Lower leg skin (tissue), 3 donors: ENCODE results near the gene CEACAM6.

Experiments
- POLR2A ChIP-seq, 2 donors: fragments of 450-650 bp; IDR thresholded peaks; one replicate each; pipeline ENCODE4 v1.6.1; 2016 to 2017; ENCODE audit warnings: antibody characterized with exemption in 2 of 2, mild to moderate bottlenecking in 1 of 2, moderate library complexity in 1 of 2
- TF ChIP-seq, protein P1 (sequence below), 3 donors: fragments of 450-650 bp; IDR thresholded peaks; one replicate each; pipeline ENCODE4 v1.5.1; 2016; ENCODE audit warnings: antibody characterized with exemption in 3 of 3, mild to moderate bottlenecking in 3 of 3, moderate library complexity in 2 of 3

DNA sequence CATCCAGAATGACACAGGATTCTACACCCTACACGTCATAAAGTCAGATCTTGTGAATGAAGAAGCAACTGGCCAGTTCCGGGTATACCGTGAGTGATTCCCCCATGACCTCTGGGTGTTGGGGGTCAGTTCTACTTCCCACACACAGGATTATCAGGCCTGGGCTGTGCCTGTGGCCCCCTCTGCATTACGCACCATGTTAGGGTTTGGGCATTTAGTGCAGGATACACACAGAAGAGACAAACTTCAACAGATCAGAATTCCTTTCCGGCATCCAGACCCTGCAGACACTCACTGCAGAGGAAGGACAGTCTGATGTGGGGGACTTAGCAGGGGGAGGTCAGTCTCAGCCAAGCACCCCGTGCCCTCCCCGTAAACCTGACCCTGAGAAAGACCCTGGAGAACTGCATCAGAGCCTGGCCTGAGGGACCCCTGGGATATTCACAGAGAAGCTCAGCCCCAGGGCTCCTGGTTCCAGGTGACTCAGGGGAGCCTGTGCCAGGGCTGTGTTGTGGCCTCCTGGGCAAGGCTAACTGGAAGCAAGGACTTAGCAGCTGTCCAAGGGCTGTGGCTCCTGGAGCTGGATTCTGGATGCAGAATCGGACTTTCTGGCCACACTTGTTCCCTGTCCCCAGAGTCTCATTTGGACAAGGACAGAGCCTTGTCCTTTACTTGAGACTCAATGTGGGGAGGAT is 45.2 kb upstream of the CEACAM6 start:
- TF ChIP-seq, protein P1, sequence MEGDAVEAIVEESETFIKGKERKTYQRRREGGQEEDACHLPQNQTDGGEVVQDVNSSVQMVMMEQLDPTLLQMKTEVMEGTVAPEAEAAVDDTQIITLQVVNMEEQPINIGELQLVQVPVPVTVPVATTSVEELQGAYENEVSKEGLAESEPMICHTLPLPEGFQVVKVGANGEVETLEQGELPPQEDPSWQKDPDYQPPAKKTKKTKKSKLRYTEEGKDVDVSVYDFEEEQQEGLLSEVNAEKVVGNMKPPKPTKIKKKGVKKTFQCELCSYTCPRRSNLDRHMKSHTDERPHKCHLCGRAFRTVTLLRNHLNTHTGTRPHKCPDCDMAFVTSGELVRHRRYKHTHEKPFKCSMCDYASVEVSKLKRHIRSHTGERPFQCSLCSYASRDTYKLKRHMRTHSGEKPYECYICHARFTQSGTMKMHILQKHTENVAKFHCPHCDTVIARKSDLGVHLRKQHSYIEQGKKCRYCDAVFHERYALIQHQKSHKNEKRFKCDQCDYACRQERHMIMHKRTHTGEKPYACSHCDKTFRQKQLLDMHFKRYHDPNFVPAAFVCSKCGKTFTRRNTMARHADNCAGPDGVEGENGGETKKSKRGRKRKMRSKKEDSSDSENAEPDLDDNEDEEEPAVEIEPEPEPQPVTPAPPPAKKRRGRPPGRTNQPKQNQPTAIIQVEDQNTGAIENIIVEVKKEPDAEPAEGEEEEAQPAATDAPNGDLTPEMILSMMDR (IDR thresholded peaks at IDR 0.05): no peak
- TF ChIP-seq POLR2A (IDR thresholded peaks at IDR 0.05): no peak
